ENCODE data around the gene KCNIP3. TPM values are rescaled to one million over a fixed set of nuclear protein-coding genes. Genes with fewer than 3 reads are reported as not detected.
"Not testable (repeated sequence)": the region's sequence is repeated elsewhere in the genome, so short reads cannot be mapped to it uniquely, and the experiment has no call there.

The KCNIP3 gene
- total RNA-seq, 1 donor from 2014 or later, result 0.39 TPM

DNA sequence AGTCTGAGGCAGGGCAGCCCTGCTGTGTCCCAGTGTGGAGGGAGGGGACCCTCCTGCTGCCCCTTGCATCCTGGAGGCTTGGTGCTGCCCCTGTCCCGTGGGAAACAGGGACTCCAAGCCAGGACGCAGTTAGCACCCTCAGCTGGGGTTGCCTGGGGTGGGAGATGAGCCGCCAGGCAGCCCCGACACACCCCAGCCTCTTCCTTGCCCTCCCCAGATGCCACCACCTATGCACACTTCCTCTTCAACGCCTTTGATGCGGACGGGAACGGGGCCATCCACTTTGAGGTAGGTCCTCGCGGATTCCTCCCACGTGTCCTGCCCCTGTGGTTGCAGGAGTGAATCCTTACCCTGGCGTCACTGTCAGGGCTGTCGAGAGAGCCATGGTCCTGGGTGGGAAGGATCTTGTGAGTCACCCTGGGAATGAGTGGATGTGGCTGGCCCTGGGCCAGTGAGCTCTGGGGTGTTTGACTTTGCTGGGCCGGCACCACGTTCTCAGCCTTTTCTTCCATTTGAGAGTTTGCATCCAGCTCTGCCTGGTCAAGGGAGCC is 77.8 kb downstream of the KCNIP3 start:
- Mint-ChIP-seq H3K27ac (no peak overlapping the region), H3K36me3 (ENCODE audit: low read depth) (no peaks in the 10 kb centered on the region), H3K9me3 (no peaks in the 10 kb centered on the region), H3K4me1 (ENCODE audit: low read depth) (no peaks in the 10 kb centered on the region), H3K27me3 (ENCODE audit: low read depth) (peaks cover 6% of the 10 kb centered on the region), H3K4me3 (ENCODE audit: low read depth) (no peak overlapping the region)
- DNase-seq (ENCODE audit: low spot score), result no peak
- intact Hi-C loops (cut with micrococcal nuclease), result no loop called here

DNA sequence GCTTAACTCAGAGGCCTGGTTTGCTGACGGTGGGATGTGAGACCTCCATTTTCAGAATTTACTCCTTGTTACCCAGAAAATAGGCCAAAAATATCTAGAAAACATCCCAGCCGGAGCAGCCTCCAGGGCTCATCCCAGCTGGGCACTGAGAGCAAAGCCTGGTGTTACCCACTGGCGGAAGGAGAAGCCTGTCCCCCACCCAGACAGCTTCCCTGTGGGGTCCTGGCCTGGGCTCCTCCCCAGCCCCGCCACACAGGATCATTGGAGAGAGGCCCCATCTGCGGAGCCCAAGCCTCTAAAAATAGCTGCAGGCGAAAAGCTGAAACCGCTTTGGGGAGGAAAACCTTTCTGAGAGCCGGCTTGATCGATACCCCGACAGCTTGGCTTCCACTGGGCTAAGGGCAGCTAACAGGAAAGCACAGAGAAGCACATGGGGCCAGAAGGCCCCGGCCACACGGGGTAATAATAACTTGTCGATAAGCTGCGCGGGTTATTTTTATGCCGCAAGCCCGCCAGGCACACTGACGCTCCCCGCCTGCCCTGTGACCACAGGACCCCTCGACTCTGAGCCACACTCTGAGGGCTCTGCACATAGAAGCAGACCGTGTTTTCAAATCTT is 78.5 kb downstream of the KCNIP3 start:
- no peaks in the 10 kb centered on the region for H3K36me3 Mint-ChIP-seq (ENCODE audit: low read depth)
- DNase-seq (ENCODE audit: low spot score), result no peak
- H3K27me3 Mint-ChIP-seq (ENCODE audit: low read depth), result peaks cover 5% of the 10 kb centered on the region
- H3K4me3 Mint-ChIP-seq (ENCODE audit: low read depth), result no peak overlapping the region
- no peaks in the 10 kb centered on the region for H3K9me3 Mint-ChIP-seq
- no peak overlapping the region for H3K27ac Mint-ChIP-seq
- H3K4me1 Mint-ChIP-seq (ENCODE audit: low read depth), result no peaks in the 10 kb centered on the region
- intact Hi-C loops (cut with micrococcal nuclease), result no loop called here

DNA sequence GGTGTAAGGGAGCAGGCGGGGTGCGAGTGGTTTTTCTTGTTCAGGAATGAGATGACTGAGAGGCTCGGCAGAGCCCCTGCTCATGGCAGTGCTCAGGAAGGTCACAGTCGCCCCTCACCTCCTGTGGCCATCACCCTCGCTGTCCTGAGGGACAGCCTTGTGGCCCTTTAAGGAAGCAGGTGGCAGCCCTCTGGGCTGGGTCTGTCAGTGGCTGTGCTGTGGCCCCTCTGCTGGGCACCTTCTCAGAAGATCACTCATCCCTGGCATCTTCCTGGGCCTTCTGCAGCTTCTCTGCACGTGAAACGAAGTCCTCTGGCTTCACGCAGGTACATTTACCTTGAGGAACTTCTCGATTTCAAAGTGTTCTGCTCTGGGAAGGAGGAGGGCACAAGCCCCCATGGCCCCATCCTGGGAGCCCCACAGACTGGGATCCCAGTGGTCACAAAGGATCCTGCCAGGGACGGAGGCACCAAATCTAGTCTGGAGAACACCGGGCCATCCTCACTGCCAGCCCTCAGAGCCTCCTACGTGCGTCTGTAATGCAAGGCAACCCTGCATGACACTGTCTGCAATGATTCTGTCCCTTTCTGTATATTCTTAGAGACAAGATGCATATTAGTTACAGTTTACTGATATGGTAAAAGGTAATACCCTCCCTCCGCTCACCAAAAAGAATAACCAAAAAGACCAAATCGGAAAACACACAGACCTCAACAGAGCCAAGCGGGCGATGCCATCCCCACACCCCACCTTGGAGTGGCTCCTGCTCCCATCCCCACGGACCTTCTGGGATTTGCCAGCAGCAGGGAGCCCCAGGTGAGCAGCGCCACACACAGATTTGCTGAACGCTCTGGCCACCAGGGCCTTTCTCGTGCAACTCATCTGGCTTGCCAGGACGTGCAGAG is 79.4 kb downstream of the KCNIP3 start:
- peaks cover 8% of the 10 kb centered on the region for H3K27me3 Mint-ChIP-seq (ENCODE audit: low read depth)
- no peak overlapping the region for H3K4me3 Mint-ChIP-seq (ENCODE audit: low read depth)
- no peaks in the 10 kb centered on the region for H3K4me1 Mint-ChIP-seq (ENCODE audit: low read depth)
- H3K36me3 Mint-ChIP-seq (ENCODE audit: low read depth), result no peaks in the 10 kb centered on the region
- DNase-seq (ENCODE audit: low spot score), result no peak
- no peaks in the 10 kb centered on the region for H3K9me3 Mint-ChIP-seq
- intact Hi-C loops (cut with micrococcal nuclease), result no loop called here
- H3K27ac Mint-ChIP-seq, result no peak overlapping the region

DNA sequence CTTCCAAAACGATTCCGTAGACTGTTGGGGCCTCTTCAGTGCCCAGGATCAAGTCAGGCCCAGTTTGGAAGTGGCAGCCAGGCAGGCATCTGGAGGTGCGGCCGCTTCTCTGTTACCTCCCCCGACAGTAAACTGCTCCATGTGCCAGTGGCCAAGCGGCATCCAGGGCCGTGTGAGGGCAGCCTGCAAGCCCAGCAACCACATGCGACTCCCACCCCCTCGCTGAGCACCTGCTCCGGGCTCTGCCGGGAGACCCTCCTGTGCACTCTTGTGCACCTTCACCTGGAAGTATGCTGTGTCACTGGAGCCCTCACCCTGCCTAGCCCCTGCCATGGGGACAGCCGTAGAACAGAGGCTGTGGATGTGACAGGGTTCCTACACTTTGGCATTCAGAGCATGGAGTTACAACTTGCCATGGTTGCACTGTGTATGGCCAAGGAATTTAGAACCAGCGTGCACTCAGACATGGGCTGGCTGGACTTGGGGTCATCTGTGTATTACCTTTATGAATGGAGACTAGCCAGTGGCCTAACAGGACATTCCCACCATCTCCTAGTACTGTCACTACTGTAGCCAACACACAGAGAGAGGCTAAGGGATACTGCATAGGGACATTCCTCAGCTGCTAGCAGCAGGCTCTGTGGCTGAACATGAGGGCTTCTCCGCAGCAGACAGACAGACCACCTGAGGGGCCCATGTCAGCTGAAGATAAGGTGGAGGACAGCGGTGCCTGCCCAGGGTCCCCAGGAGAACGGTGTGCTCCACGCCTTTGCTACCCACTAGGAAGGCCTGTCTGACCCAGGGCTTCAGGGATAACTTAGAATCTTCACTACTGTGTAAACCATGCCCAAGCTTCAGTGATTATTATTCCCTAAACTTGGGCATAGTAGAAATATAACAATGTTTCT is 80.3 kb downstream of the KCNIP3 start:
- H3K4me3 Mint-ChIP-seq (ENCODE audit: low read depth), result no peak overlapping the region

DNA sequence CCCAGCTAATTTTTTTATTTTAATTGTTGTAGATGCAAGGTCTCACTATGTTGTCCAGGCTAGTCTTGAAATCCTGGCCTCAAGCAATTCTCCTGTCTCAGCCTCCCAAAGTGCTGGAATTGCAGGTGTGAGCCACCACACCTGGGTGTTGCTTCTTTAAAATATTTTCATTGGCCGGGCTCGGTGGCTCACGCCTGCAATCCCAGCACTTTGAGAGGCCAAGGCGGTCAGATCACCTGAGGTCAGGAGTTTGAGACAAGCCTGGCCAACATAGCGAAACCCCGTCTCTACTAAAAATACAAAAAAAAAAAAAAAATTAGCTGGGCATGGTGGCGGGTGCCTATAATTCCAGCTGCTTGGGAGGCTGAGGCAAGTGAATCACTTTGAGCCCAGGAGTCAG is 81.1 kb downstream of the KCNIP3 start:
- H3K4me3 Mint-ChIP-seq (ENCODE audit: low read depth); H3K4me1 Mint-ChIP-seq (ENCODE audit: low read depth); DNase-seq (ENCODE audit: low spot score); H3K27me3 Mint-ChIP-seq (ENCODE audit: low read depth); H3K9me3 Mint-ChIP-seq; intact Hi-C loops (cut with micrococcal nuclease); H3K36me3 Mint-ChIP-seq (ENCODE audit: low read depth); H3K27ac Mint-ChIP-seq: not testable (repeated sequence)

More for the DNA sequence above, 80.3 kb downstream of the KCNIP3 start:
- H3K9me3 Mint-ChIP-seq, result no peaks in the 10 kb centered on the region
- H3K4me1 Mint-ChIP-seq (ENCODE audit: low read depth), result no peaks in the 10 kb centered on the region
- H3K36me3 Mint-ChIP-seq (ENCODE audit: low read depth), result no peaks in the 10 kb centered on the region
- intact Hi-C loops (cut with micrococcal nuclease), result no loop called here
- no peak for DNase-seq (ENCODE audit: low spot score)
- H3K27ac Mint-ChIP-seq, result no peak overlapping the region
- peaks cover 5% of the 10 kb centered on the region for H3K27me3 Mint-ChIP-seq (ENCODE audit: low read depth)

DNA sequence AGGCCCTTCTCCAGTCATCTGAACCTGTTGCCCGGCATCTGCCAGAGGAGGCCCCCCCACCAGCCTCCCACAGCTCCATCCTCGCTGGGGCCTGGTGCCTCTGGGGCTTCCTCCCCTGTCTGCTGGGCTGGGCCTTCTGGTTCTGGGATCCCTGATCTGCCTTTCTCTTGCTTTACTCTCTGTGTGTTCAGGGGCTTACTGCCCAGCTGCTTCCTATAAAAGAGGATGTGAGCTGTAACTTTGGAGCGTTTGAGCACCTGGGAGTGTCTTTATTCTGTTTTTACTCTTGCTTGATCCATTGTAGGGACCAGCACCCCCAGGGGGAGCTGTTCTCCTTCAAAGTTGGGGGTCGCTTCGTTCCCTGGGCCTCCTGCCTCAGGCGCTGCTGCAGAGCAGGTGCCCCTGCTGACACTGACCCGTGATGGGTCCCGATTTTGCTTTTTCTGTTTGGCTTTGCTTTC is 82.3 kb downstream of the KCNIP3 start:
- H3K36me3 Mint-ChIP-seq (ENCODE audit: low read depth), result no peaks in the 10 kb centered on the region
- DNase-seq (ENCODE audit: low spot score), result no peak
- no peaks in the 10 kb centered on the region for H3K9me3 Mint-ChIP-seq
- H3K4me1 Mint-ChIP-seq (ENCODE audit: low read depth), result no peaks in the 10 kb centered on the region
- H3K4me3 Mint-ChIP-seq (ENCODE audit: low read depth), result no peak overlapping the region
- intact Hi-C loops (cut with micrococcal nuclease), result no loop called here
- H3K27ac Mint-ChIP-seq, result no peak overlapping the region
- peaks cover 5% of the 10 kb centered on the region for H3K27me3 Mint-ChIP-seq (ENCODE audit: low read depth)

DNA sequence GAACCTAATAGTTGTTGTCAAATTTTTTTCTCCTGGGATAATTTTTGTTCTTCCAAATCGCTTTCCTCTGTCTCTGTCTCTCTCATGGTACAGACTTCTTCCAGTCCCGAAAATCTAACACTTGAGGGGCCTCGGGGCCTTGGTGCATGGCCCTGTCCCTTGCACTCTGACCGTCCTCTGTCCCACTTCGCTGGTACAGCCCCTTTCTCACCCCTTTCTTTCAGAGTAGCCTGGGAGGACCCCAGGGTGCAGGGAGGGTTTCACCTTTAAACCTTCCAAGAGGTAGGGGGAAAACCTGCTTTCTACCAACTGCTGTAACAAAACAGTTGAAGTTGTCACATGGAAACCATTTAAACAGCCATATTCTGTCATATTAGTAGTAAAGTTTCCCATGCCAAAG is 83.1 kb downstream of the KCNIP3 start:
- intact Hi-C loops (cut with micrococcal nuclease), result no loop called here
- Mint-ChIP-seq H3K4me3 (ENCODE audit: low read depth) (no peak overlapping the region), H3K27ac (no peak overlapping the region), H3K36me3 (ENCODE audit: low read depth) (no peaks in the 10 kb centered on the region), H3K4me1 (ENCODE audit: low read depth) (no peaks in the 10 kb centered on the region), H3K9me3 (no peaks in the 10 kb centered on the region), H3K27me3 (ENCODE audit: low read depth) (peaks cover 5% of the 10 kb centered on the region)
- no peak for DNase-seq (ENCODE audit: low spot score)

DNA sequence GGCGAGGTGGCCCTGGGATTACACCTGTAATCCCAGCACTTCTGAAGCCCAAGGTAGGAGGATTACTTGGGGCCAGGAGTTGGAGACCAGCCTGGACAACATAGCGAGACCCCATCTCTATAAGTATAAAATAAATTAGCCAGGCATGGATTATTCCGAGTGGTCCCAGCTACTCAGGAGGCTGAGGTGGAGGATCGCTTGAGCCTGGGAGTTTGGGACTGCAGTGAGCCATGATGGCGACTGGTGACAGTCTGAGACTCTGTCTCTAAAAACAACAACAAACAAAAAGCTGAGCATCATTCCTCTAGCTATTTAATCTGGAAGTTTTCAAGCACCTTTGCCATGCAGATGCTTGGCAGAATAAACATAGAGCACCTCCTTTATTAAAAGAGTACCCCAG is 83.6 kb downstream of the KCNIP3 start:
- no peak for DNase-seq (ENCODE audit: low spot score)
- no peaks in the 10 kb centered on the region for H3K9me3 Mint-ChIP-seq
- H3K4me3 Mint-ChIP-seq (ENCODE audit: low read depth), result no peak overlapping the region
- intact Hi-C loops (cut with micrococcal nuclease), result no loop called here
- H3K27ac Mint-ChIP-seq, result no peak overlapping the region
- H3K4me1 Mint-ChIP-seq (ENCODE audit: low read depth), result no peaks in the 10 kb centered on the region
- no peaks in the 10 kb centered on the region for H3K36me3 Mint-ChIP-seq (ENCODE audit: low read depth)
- peaks cover 5% of the 10 kb centered on the region for H3K27me3 Mint-ChIP-seq (ENCODE audit: low read depth)

DNA sequence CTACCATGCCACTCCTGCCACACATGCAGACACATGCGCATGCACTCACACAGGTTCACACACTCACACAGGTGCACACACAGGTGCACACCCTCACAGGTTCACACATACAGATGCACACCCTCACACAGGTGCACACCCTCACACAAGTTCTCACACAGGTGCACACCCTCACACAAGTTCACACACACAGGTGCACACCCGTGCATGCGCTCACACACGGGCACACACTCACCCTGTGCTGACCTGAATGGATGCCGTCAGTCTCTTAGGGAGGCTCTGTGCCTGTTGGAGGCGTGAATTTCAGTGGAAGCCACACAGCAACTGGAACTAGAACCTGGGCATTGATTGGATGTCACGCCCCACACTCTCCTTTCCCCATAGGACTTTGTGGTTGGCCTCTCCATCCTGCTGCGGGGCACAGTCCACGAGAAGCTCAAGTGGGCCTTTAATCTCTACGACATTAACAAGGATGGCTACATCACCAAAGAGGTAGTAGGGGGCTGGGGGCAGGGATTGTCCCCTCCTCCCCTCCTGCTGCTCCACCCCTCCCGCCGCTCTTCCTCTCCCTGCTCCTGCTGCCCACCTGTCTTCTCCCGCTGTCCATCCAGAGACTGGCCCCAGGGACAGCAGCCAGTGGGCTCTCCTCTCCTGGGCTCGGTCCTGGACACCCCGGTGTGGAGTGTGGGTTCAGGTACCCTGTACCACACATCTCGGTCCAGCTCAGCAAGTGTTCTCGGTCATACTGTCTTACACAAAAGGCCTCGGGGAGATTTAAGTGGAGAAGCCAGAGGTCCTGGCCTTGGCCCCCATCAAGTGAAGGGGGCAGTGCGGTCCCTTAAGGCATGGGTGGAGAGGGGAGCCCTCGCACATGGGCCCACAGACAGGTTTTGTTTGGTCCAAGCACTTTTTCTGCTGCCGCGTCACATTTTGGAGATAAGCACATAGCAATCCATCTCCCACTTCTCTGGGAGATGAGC is 84.4 kb downstream of the KCNIP3 start:
- Mint-ChIP-seq H3K27me3 (ENCODE audit: low read depth) (peaks cover 5% of the 10 kb centered on the region), H3K4me3 (ENCODE audit: low read depth) (no peak overlapping the region), H3K27ac (no peak overlapping the region), H3K4me1 (ENCODE audit: low read depth) (no peaks in the 10 kb centered on the region), H3K9me3 (no peaks in the 10 kb centered on the region), H3K36me3 (ENCODE audit: low read depth) (no peaks in the 10 kb centered on the region)
- DNase-seq (ENCODE audit: low spot score), result no peak
- intact Hi-C loops (cut with micrococcal nuclease), result no loop called here

DNA sequence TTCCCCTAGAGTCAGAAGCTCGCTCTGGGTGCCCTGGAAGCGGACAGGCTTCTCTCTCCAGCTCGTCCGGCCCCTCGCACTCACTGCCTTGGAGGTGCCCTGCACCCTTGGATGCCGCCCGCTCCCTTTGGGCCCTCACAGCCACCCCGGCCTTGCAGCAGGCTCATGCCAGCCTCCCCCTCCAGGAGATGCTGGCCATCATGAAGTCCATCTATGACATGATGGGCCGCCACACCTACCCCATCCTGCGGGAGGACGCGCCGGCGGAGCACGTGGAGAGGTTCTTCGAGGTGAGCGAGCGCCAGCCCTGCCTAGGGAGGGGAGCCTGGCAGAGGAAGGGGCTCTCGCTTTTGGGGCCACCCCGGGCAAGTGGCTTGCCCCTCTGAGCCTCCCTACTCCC is 85.0 kb downstream of the KCNIP3 start:
- Mint-ChIP-seq H3K36me3 (ENCODE audit: low read depth) (no peaks in the 10 kb centered on the region), H3K4me3 (ENCODE audit: low read depth) (no peak overlapping the region)

DNA sequence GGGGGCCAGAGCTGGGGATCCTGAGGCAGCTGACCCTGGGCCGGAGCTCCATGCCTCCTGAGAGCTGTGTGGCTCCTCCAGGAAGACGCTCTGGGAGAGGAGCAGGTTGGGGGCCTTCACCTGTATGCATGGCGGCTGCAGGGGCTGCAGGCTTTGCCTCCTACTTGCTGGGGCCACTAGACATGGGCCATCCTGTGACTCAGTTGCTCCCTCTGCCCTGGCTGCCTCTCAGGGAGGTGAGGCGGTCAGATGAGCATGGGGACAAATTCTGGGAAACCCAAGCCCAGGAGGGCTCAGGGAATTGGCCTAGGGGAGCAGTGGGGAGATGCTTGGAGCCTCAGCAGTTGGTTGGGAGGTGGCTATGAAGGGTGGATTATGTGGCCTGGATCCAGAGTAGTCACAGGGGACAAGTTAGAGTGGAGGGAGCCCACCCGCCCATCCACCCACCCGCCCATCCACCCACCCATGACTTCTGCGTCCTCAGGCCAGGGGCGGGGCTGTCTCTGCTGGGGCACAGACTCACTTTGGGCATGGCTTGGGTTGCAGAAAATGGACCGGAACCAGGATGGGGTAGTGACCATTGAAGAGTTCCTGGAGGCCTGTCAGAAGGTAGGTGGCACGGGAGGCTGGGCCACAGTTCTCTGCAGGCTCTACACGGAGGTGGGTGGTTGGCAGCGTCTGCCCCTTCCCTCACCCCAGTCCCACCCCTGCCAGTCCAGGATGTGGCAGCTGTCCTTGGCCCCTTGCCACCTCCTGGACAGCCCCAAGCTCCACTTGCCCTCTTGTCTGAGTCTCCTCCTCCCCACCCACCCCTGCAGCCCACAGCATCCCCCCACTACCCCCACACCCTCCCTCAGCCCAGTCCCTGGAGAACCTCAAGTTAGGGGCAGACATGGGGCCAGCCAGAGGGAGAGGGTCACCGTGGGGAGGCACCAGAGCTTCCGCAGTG is 85.8 kb downstream of the KCNIP3 start:
- Mint-ChIP-seq H3K36me3 (ENCODE audit: low read depth) (no peaks in the 10 kb centered on the region), H3K27me3 (ENCODE audit: low read depth) (peaks cover 5% of the 10 kb centered on the region), H3K4me1 (ENCODE audit: low read depth) (no peaks in the 10 kb centered on the region), H3K9me3 (no peaks in the 10 kb centered on the region), H3K4me3 (ENCODE audit: low read depth) (no peak overlapping the region), H3K27ac (no peak overlapping the region)
- intact Hi-C loops (cut with micrococcal nuclease), result no loop called here
- no peak for DNase-seq (ENCODE audit: low spot score)

More for the DNA sequence above, 85.0 kb downstream of the KCNIP3 start:
- DNase-seq (ENCODE audit: low spot score), result no peak
- H3K9me3 Mint-ChIP-seq, result no peaks in the 10 kb centered on the region
- no peak overlapping the region for H3K27ac Mint-ChIP-seq
- peaks cover 5% of the 10 kb centered on the region for H3K27me3 Mint-ChIP-seq (ENCODE audit: low read depth)
- no peaks in the 10 kb centered on the region for H3K4me1 Mint-ChIP-seq (ENCODE audit: low read depth)
- intact Hi-C loops (cut with micrococcal nuclease), result no loop called here

Data from activated T-helper 2 cell treated with anti-CD3 and anti-CD28 coated beads, Interferon-gamma antibody, Interleukin-2, Interleukin-4, amounts not matched to agents 10 μg/mL and 5 μg/mL and 100 μg/mL, durations not matched to agents 14 hours and 24 hours and 36 hours (primary cell).